ENCODE measurements around the gene ZFP64.
A peak's percentile ranks its signal among the peaks of the same experiment; 100 is the strongest.
"Not testable (repeated sequence)": the region's sequence is repeated elsewhere in the genome, so short reads cannot be mapped to it uniquely, and the experiment has no call there.

Gene ZFP64

DNA sequence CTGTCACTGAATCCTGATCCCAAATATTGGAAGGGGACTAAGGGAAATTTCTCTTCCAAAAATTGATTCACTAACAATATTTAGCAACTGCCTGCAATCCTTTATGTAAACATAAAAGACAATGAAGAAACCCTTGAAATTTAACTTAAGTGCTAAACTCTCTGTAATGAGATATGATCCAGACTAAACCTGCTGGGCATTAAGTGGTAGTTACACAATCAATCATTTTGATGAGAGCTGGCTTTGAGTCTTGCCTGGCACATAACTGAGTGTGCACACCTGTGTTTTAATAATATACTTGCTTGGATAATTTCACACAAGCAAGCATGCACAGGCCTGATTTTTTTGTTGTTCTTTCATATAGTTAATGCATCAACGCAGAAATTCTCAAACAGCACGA, 9.8 kb upstream of the ZFP64 start:
- DNase-seq (ENCODE audit: low read depth) = no peak

DNA sequence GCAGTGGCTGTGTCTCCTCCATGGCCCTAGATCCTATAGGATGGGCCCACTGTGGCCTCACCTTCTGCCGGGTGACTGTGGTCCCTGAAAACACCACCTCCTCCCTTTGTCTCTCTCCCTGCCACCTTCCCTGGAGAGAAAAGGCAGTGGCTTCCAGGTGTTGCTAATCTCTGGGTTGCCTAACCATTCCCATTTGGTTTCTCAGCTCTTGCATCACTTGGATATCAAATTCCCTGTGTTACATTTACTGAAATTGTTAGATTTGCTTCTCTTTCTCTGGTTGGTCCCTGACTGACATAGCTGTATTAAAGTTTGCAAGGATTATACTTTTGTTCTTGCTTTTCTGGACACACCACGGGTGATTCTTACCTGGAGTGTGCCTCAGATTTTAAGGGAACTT, 9.3 kb upstream of the ZFP64 start:
- DNase-seq (ENCODE audit: low read depth) = no peak

DNA sequence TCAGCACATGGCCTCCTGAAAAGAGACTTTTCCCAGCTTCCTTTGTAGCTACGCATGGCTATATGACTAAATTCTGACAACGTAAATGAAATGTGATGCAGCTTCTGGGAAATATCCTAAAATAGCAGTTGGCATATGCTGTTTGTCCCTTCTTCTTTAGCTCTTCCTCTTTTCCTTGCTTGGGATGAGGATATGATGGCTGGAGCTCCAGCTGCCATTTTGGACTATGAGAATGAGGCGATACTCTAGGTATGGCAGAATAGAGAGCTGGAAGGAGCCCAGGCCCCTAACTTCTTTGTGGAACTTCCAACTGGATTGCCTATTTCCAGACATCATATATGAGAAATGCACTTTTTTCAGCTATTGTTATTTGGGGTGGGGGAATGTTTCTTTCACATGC, 5.3 kb upstream of the ZFP64 start:
- no peak for DNase-seq (ENCODE audit: low read depth)

DNA sequence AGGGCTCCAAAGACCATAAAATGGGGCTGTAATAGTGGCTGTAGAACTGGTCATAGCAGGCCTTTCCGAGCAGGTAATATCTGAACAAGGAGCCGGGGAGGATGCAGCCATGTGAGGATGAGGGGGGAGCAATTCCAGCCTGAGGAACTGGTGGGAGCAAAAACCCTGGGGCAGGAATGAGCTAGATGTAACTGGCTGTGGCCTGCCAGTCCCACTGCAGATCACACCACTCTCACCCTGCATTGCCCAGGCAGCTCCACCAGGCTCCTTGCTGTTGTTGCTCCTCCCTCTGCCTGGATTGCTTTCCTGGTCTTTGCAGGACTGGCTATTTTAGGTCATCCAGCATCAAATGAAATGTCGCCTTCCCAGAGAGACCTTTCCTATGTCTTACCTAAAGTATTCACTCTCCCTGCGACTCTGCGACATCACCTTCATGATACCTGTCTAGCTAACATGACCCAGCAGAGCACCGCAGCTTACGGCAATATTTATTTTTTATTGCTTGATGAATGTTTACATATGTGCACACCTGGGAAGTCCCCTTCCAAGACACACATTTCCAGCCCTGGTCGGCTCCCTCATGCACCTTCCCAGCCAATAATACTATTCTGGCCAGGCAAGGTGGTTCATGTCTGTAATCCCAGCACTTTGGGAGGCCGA, 2.4 kb upstream of the ZFP64 start:
- DNase-seq (ENCODE audit: low read depth) = no peak

DNA sequence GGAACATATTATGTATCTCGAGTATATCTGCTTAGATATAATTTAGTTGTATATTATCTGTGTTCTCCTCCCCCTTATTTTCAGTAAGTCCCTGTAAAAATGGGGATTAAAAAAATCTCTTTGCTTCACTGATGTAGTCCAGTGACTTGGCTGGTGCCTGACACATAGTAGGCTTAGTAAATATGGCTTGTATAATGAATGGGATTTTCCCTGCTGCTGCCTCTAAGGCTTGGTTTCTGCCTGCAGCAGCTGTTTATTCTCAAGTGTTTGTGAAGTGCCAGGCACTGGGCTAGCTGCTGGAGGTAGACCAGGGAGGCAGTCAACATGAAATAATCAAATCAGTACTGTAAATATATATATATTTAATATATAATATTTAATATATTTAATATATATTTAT, 1.6 kb upstream of the ZFP64 start:
- DNase-seq (ENCODE audit: low read depth) = no peak

DNA sequence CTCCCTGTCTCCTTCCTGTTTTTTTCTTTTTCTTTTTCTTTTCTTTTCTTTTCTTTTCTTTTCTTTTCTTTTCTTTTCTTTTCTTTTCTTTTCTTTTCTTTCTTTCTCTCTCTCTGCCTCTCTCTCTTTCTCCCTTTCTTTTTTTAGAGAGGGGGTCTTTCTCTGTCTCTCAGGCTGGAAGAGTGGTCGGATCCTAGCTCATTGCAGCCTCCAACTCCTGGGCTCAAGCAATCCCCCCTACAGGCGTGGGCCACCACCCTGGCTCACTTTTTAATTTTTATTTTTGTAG, 1.1 kb upstream of the ZFP64 start:
- DNase-seq (ENCODE audit: low read depth) = not testable (repeated sequence)

DNA sequence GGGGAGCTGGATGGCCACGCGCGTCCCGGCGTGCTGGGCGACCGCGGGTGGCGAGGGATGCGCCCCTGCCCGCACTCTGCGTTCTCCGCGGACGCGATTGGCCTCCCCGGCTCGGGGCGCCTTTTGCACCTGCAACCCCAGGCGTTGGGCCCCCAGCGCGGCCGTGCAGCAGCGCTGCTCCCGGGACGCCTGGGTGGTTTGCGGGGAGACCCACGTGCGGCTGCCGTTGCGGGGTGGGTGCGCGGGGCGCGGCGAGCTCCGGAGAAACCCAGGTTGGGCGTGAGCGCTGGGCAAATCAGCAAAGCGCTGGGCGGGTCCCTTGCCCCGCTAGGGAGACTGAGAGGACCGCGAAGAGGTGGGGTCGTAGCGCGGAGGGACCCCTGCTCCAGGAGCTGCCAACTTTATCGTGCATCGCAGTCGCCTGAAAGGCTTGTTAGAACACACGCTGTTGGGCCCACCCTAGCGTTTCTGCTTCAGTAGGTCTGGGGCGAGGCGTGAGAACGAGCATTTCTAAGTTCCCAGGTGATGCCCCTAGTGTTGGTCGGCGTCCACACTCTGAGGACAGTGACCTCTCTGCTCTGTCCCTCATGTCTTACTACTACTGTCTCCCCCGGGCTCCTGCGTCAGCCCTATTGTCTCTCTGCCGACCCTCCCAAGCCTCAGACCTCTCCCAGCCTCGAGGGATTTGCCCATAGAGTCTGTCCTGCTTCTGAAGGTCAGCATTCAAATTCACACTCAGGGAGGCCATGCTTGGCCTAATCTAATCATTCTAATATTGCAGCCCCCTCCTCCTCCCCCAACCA, 538 bp upstream of the ZFP64 start:
- DNase-seq (ENCODE audit: low read depth) = peak; percentile 36

DNA sequence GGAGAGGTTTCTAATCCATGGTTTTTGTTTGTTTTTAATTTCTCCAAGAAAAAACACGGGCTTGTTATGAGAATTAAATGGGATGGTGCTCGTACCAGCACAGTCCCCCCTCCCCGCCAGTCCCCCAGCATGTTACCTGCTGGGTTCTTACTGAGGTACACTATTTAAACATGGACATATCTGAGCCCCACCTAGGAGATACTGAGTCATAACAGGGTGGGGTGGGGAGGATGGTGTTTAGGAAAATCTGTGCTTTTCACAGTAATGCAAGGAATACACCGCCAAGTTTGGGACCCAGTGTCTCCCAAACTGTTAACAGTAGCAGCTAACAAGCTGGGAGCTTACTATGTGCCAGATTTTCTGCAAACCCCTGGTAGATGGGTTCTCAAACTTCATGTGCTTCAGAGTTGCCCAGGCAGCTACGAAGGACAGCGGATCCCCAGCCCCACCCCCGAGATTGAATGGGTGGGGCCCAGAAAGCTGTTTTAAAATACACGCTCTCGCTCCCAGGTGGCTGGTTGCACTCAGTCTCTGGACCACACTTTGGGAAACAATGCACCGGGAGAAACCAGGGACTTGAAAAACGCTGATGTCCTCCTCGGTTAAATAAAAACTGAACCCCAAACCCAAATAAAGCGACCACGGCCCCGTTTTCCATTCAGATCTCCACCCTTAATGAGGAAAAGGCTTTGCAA, 995 bp downstream of the ZFP64 start:
- no peak for DNase-seq (ENCODE audit: low read depth)

DNA sequence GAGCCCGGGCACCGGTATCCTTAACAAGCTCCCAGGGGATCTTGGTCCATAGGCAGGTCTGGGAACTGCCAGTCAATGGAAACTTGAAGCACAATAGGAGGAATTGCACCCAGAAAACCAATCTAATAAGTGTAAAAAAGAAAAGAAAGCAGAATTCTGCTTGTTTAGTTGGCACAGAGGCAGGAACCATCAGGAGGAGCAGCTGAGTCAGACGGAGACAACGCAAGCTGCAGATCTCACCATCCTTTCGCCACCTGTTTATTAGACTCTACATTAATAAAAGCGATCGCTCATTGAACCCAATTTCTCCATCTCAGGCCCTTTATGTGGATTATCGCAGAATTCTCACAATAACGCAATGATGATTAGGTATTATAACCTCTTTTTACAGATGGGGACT, 9.8 kb downstream of the ZFP64 start:
- DNase-seq (ENCODE audit: low read depth) = no peak

DNA sequence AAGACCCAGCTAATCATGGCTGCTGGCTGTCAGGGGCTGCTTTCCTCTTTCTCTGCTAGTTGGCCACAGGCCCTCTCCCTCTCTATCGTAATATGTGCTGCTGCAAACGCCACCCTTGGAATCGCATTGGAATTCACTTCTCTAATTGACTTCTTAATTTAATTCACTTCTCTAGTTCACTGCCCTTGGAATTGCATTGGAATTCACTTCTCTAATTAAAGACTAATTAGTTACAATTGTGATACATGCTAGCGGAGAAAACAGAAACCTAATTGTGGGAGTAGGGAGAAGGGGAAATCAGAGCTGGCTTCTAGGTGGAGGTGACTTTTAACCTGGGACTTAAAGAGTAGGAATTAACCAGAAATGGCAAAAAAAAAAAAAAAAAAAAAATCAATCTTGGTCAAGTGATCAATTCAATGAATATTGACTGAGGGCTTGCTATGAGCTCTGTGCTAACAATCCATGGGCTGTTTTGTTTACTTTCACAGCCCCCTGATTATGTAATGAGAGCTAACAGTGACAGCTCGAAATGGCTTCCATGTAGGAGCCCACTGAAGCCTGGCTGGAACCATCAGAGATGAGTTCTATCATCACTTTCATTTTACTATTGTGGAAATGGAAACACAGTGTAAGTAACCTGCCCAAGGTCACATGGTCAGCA, 11.3 kb downstream of the ZFP64 start:
- DNase-seq (ENCODE audit: low read depth) = no peak

DNA sequence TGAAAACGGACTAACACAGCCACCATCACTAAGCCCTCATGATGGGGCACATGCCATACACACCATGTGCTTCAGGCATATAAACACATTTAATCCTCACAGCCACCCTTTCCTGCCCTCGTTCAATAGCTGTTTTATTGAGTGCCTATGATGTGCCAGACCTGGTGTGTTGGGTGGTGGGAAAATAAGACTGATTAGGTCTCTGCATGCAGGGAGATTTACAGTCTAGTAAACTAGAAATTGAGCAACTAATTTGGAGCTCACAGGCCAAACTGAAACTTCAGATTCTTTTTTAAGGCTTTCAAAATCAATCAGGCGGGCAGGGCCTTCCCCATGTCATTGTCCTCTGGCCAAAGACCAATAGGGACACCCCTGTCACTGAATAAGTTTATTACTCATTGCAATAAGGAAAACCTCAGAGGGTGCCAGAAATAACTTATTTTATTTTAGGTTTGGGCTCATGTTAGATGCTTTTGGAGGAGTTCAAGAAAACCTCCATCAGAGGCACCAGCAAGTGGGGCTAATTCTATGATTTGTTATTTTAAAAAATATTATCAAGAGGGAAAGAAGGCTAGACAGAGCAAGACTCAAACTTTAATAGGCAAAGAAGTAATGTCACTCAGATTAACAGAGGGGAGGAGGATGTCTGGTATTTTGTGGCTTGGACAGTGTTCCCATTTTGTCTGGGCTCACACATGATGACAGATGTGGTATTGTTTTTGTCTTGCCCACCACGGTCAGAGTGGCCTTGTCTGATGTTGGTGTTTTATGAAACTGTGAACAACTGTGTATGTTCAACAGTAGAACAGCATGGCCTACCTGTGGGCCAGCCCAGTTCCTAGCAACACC, 12.0 kb downstream of the ZFP64 start:
- no peak for DNase-seq (ENCODE audit: low read depth)

DNA sequence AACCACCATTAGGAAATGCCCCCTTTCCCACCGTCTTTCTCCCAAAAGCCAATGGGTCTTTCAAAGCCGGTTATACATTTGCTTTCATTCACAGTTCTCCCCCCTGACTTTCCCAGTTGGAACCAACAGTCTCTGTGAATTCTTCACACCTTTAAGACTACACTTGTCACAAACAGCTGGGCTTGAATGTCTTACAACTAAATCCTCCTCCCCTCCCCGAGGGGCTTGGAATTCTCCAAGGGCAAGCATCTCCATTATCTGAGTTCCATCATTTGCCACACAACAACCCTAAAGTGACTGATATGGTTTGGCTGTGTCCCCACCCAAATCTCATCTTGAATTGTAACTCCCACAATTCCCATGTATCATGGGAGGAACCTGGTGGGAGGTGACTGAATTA, 12.9 kb downstream of the ZFP64 start:
- no peak for DNase-seq (ENCODE audit: low read depth)

DNA sequence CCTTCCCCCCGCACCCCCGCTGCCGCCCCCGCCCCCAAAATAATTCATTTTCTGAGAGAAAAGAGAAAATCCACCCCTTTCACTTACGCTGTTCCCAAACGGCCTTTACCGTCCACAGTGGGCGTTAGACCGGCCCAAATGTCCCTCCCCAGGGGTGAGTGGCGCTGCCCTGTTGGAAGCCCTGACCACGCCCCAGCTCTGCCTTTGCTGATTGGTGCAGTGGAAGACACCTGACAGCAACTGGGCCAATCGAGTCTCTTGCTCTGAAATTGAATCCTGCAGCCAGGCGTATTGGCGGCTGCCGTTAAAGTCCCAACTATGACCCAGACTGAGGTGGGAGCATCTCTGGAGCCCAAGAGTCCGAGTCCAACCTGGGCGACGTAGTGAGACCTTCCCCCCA, 15.7 kb downstream of the ZFP64 start:
- no peak for DNase-seq (ENCODE audit: low read depth)

DNA sequence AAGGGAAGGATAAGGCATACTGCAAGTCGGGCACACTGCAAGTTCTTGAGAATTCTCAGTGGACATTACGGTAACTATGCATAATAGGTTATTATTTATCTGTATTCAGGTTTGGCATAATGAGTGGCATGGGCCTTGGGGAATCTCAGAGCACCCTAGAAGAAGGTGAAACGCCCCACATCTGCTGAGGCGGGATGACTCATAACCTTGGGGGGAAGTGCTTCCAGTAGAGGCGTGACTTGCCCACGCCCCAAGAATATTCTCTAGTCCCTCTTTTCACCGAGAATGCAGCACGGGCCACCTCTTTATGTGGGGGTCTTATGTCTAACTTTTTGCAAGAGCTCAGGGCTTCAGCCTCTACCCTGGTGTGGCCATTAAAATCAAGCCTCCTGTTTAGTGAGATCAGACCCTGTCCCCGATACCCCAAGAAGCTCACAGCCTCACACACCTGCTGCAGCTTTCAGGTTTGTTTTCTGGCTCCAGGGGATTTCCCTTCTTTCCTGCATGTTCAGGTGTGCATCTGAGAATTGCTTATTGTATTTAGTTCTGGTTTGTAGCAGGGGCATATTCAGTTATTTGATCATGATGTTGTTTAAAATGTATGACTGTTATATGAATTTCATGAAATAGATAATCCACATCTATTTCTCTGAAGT, 19.1 kb downstream of the ZFP64 start:
- no peak for DNase-seq (ENCODE audit: low read depth)

DNA sequence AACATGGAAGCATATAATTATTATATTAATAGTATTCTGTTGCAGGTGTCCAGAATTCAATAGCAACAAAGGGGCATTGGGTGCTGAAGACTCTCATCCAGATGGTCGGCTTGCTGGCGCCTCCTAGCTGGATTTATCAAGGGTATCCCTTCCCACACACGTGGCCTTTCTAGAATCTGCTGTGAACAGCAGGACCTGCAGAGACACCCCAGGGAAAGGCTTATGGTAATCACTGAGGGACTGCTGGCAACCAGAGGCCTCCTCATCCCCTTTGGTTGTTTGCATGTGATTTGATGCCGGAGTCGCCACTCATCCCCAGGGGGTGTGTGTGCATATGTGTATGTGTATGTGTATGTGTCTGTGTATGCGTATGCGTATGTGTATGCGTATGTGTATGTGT, 20.6 kb downstream of the ZFP64 start:
- no peak for DNase-seq (ENCODE audit: low read depth)

DNA sequence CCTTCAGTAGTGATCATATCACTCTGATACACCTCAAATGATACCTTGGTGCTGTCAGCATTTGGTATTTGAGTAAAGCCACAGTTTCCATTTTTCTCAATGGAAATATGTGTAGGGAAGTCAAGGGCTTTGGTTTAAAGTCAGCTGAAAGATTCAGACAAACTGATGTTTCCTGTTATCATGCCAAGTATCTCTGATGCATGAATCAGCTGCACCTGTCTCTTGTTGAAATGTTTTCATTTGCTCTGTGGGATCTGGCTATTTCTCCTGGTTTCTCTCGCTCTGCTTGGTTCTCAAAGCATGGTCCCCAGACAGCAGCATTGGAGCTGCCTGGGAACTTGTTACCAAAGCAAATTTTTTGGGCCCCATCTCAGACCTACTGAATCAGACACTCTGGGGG, 23.5 kb downstream of the ZFP64 start:
- DNase-seq (ENCODE audit: low read depth) = no peak

DNA sequence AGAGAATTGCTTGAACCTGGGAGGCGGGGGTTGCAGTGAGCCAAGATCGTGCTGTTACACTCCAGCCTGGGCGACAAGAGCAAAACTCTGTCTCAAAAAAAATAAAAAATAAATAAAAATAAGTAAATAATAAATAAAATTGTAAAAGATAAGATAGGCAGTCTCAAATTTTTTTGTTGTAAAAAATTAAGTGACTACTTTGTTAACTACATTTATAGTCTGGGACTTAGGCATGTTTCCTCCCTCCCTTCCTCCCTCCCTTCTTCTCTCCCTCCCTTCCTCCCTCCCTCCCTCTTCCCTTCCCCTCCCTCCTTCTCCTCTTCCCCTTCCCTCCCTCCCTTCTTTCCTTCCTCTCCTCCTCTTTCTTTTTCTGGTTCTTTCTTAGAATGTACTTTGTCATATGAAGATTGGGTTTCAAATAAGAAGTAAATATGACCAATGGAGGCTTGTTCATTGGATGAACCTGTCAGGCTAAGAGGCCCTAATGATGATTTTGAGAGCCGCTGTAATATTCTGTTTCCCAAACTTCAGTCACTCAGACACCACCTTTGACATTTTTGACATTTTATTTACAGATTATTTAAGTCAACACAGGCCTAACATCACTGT, 24.2 kb downstream of the ZFP64 start:
- DNase-seq (ENCODE audit: low read depth) = no peak

DNA sequence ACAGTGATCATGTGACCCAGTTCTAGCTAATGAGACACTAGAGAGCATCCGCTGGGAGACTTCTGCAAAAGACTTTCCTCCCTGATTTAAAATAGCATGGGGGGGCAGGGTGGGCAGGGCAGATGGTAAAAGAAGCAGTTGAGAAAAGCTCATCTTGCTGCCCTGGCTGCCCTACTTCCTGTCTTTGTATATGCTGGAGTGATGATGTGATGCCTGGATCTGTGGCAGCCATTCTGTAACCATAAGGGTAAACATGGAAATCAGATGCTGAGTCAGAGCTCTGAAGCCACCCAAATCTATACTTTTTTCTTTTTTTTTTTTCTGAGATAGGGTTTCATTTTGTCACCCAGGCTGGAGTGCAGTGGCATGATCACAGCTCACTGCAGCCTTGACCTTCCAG, 25.4 kb downstream of the ZFP64 start:
- DNase-seq (ENCODE audit: low read depth) = no peak

DNA sequence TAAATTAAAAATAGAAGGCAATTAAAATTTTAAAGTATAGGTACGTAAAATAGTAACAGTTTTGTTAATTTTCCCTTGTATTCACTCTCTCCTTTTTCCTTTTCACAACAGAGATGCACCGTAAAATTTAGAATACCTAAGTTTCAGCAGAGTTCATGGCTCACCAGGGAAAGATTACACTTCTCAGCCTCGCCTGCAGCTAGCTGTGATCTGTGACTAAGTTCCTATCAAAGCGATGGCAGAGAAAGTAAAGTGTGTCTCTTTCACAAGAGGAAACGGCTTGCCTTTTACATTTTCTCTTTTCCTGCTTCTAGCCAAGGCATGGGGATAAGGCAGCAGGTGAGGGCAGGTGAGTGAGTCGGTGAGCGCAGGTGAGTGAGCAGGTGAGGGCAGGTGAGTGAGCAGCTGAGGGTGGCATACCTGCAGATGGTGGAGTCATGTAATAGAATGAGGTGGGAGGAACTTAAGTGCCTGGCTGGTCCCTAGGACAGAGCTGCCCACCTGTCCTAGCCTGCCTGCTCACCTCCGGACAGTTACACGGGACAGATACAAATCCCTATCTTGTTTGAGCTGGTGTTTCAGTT, 30.9 kb downstream of the ZFP64 start:
- no peak for DNase-seq (ENCODE audit: low read depth)

DNA sequence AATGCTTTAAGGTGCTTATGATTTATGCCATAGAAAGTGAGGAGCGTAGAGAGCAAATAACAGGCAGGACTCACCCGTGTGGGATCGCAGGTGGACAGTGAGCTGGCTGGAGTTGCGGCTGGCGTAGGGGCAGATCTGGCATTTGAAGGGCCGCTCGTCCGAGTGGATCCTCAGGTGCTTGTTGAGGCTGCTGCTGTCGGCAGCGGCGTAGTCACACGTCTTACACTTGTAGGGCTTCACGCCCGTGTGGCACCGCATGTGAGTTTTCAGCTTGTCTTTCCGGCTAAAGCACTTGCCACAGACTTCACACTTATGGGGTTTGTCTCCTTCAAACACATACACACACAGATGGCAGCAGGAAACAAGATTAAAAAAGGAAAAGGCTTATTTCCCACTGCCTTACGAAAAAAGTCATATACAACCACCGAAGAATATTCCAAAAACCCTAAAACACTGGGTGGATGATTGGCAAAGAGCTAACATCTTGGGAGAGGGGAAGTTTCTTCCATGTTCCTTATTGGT, 31.5 kb downstream of the ZFP64 start:
- no peak for DNase-seq (ENCODE audit: low read depth)
